Esophagus (tissue), 2 donors: ENCODE data around the gene DBNDD2. TPM values are rescaled to one million over a fixed set of nuclear protein-coding genes. Genes with fewer than 3 reads are reported as not detected.
A peak's percentile ranks its signal among the peaks of the same experiment; 100 is the strongest.

Source experiments
- H3K27ac ChIP-seq, 2 donors: one replicate each; pipeline ENCODE4 v1.5.1; 2013; ENCODE audit warnings: low read depth in 2 of 2, mild to moderate bottlenecking in 2 of 2, inconsistent platforms in 1 of 2, low read length in 1 of 2, moderate library complexity in 1 of 2
- H3K27me3 ChIP-seq, 2 donors: one replicate each; pipeline ENCODE4 v1.6.1; 2013; ENCODE audit warnings: low read length in 2 of 2, control low read depth in 1 of 2, mild to moderate bottlenecking in 1 of 2; ENCODE audit not compliant: insufficient read depth in 2 of 2, control insufficient read depth in 1 of 2
- H3K36me3 ChIP-seq, 2 donors: one replicate each; pipeline ENCODE4 v1.6.1; 2013; ENCODE audit warnings: low read length in 1 of 2; ENCODE audit not compliant: control insufficient read depth in 2 of 2, insufficient read depth in 2 of 2
- H3K4me1 ChIP-seq, 2 donors: one replicate each; pipeline ENCODE4 v1.6.1; 2013; ENCODE audit warnings: low read length in 1 of 2; ENCODE audit not compliant: control insufficient read depth in 2 of 2, insufficient read depth in 2 of 2
- H3K4me3 ChIP-seq, 2 donors: one replicate each; pipeline ENCODE4 v1.5.1; 2013; ENCODE audit warnings: low read length in 2 of 2, mild to moderate bottlenecking in 2 of 2, low read depth in 1 of 2, moderate library complexity in 1 of 2
- H3K9me3 ChIP-seq, 2 donors: one replicate each; pipeline ENCODE4 v1.6.1; 2013; ENCODE audit warnings: mild to moderate bottlenecking in 2 of 2, low read depth in 1 of 2, low read length in 1 of 2, moderate library complexity in 1 of 2; ENCODE audit not compliant: control insufficient read depth in 2 of 2, insufficient read depth in 1 of 2
- WGBS, 2 donors: extraction: QIAGEN DNeasy Blood & Tissue Kit; methylation state at CpG; one replicate each; pipeline ENCODE4 v1.1.7; 2013; 5-methylcytosine and 5-hydroxymethylcytosine counted together
- polyA plus RNA-seq, 2 donors: library from polyadenylated mRNA; stranded (reverse); fragments of 200-250 nt; gene quantifications; one replicate each; pipeline ENCODE4 v1.2.3, GENCODE V29; 2013
- donor health status: healthy with polysubstance abuse.
- donor health status: Bipolar disorder and iron deficiency.

DBNDD2 gene
- polyA plus RNA-seq, 2 donors, result 31.0 to 65.1 TPM

- H3K4me3 ChIP-seq, result no peak overlapping the region
- peaks cover 0 to 9% of the 10 kb centered on the region in 2 donors for H3K36me3 ChIP-seq
- WGBS, 2 donors, result 69 to 85% methylated on average over 8 of the region's 8 CpGs
- no peaks in the 10 kb centered on the region for H3K27me3 ChIP-seq
- no peak overlapping the region for H3K27ac ChIP-seq
- H3K9me3 ChIP-seq, result no peaks in the 10 kb centered on the region
- H3K4me1 ChIP-seq, result peaks cover 3 to 9% of the 10 kb centered on the region in 2 donors
These were observed 2.8 kb downstream of the DBNDD2 start for GRCh38 chr20:45410887-45411286.

- H3K36me3 ChIP-seq, result peaks cover 0 to 9% of the 10 kb centered on the region in 2 donors
- H3K27ac ChIP-seq, result no peak overlapping the region
- WGBS, 2 donors, result 80 to 87% methylated on average over 5 of the region's 5 CpGs
- H3K4me3 ChIP-seq, result no peak overlapping the region
- peaks cover 0 to 9% of the 10 kb centered on the region in 2 donors for H3K4me1 ChIP-seq
- H3K27me3 ChIP-seq, result no peaks in the 10 kb centered on the region
- H3K9me3 ChIP-seq, result no peaks in the 10 kb centered on the region
These were observed 4.6 kb downstream of the DBNDD2 start for GRCh38 chr20:45412653-45413052.

- no peak overlapping the region for H3K27ac ChIP-seq
- H3K36me3 ChIP-seq, result peaks cover 0 to 14% of the 10 kb centered on the region in 2 donors
- H3K27me3 ChIP-seq, result no peaks in the 10 kb centered on the region
- no peaks in the 10 kb centered on the region for H3K9me3 ChIP-seq
- 71 to 76% methylated on average over 3 of the region's 3 CpGs for WGBS, 2 donors
- H3K4me3 ChIP-seq, result no peak overlapping the region
- H3K4me1 ChIP-seq, result peaks cover 0 to 7% of the 10 kb centered on the region in 2 donors
These were observed 5.4 kb downstream of the DBNDD2 start for GRCh38 chr20:45413479-45413878.

GRCh38 chr20:45415822-45416637 is 7.9 kb downstream of the DBNDD2 start, which contains the start of gene PIGT:
Gene PIGT, plus strand, starts transcription at chr20:45416141. Its CDS starts 16 bp downstream, at chr20:45416157.
- Histone ChIP-seq H3K27ac (peak within 1 kb of the TSS; percentile 84 to 95), H3K27me3 (no peaks in the 10 kb centered on the region), H3K9me3 (no peaks in the 10 kb centered on the region), H3K36me3 (peaks cover 11 to 24% of the 10 kb centered on the region in 2 donors), H3K4me3 (peak within 1 kb of the TSS; percentile 87 to 100), H3K4me1 (peaks cover 4 to 16% of the 10 kb centered on the region in 2 donors)
- WGBS, 2 donors, result 0 to 1% methylated on average over 51 to 52 of the region's 52 CpGs

- no peaks in the 10 kb centered on the region for H3K27me3 ChIP-seq
- H3K4me1 ChIP-seq, result peaks cover 4 to 16% of the 10 kb centered on the region in 2 donors
- 54 to 62% methylated on average over 2 of the region's 2 CpGs for WGBS, 2 donors
- H3K4me3 ChIP-seq, result peak overlapping the region in 1 of 2 donors; percentile 100
- H3K36me3 ChIP-seq, result peaks cover 15 to 29% of the 10 kb centered on the region in 2 donors
- no peaks in the 10 kb centered on the region for H3K9me3 ChIP-seq
- H3K27ac ChIP-seq, result no peak overlapping the region
These were observed 8.8 kb downstream of the DBNDD2 start for GRCh38 chr20:45416917-45417316.

GRCh38 chr20:45419188-45420091 is 11.4 kb downstream of the DBNDD2 start:
- H3K36me3 ChIP-seq, result peaks cover 23 to 37% of the 10 kb centered on the region in 2 donors
- peaks cover 4 to 16% of the 10 kb centered on the region in 2 donors for H3K4me1 ChIP-seq
- no peaks in the 10 kb centered on the region for H3K27me3 ChIP-seq
- H3K27ac ChIP-seq, result peak overlapping the region; percentile 70 to 72
- no peak overlapping the region for H3K4me3 ChIP-seq
- 51 to 54% methylated on average over 17 of the region's 17 CpGs for WGBS, 2 donors
- H3K9me3 ChIP-seq, result no peaks in the 10 kb centered on the region

GRCh38 chr20:45420125-45420524 is 12.0 kb downstream of the DBNDD2 start:
- Histone ChIP-seq H3K27me3 (no peaks in the 10 kb centered on the region), H3K9me3 (no peaks in the 10 kb centered on the region), H3K36me3 (peaks cover 24 to 38% of the 10 kb centered on the region in 2 donors), H3K4me1 (peaks cover 4 to 16% of the 10 kb centered on the region in 2 donors), H3K27ac (peak overlapping the region; percentile 53 to 65), H3K4me3 (no peak overlapping the region)
- WGBS, 2 donors, result 91 to 95% methylated on average over 8 of the region's 8 CpGs

- Histone ChIP-seq H3K9me3 (no peaks in the 10 kb centered on the region), H3K27ac (no peak overlapping the region), H3K36me3 (peaks cover 28 to 46% of the 10 kb centered on the region in 2 donors), H3K27me3 (no peaks in the 10 kb centered on the region), H3K4me1 (peaks cover 4 to 9% of the 10 kb centered on the region in 2 donors), H3K4me3 (no peak overlapping the region)
- WGBS, 2 donors, result 96 to 98% methylated on average over 2 of the region's 2 CpGs
These were observed 15.6 kb downstream of the DBNDD2 start for GRCh38 chr20:45423700-45424099.

- peaks cover 21 to 30% of the 10 kb centered on the region in 2 donors for H3K36me3 ChIP-seq
- no peaks in the 10 kb centered on the region for H3K9me3 ChIP-seq
- no peaks in the 10 kb centered on the region for H3K4me1 ChIP-seq
- 95 to 96% methylated on average over 17 of the region's 17 CpGs for WGBS, 2 donors
- no peak overlapping the region for H3K27ac ChIP-seq
- H3K4me3 ChIP-seq, result no peak overlapping the region
- no peaks in the 10 kb centered on the region for H3K27me3 ChIP-seq
These were observed 17.5 kb downstream of the DBNDD2 start for GRCh38 chr20:45425561-45425960.
